Sigmoid colon (tissue), 7 donors: ENCODE data around the gene RPN2. TPM values are rescaled to one million over a fixed set of nuclear protein-coding genes. Genes with fewer than 3 reads are reported as not detected.

Experiments
- DNase-seq: peaks from one replicate; pipeline ENCODE4 v3.0.0-alpha.2; 2019
- H3K27ac ChIP-seq, 4 donors: fragments of 200-600 bp; sonication (generic); one replicate each; pipeline ENCODE4 v1.5.1; 2016 to 2019; ENCODE audit warnings: mild to moderate bottlenecking in 1 of 4
- H3K27me3 ChIP-seq, 3 donors: fragments of 200-600 bp; sonication (generic); one replicate each; pipeline ENCODE4 v1.5.1; 2019; ENCODE audit warnings: mild to moderate bottlenecking in 1 of 3
- H3K36me3 ChIP-seq, 4 donors: fragments of 200-600 bp; sonication (generic); one replicate each; pipeline ENCODE4 v1.5.1; 2016 to 2019
- H3K4me1 ChIP-seq, 4 donors: fragments of 200-600 bp; sonication (generic); one replicate each; pipeline ENCODE4 v1.5.1; 2017 to 2019
- H3K4me3 ChIP-seq, 4 donors: fragments of 200-600 bp; sonication (generic); one replicate each; pipeline ENCODE4 v1.5.1; 2017 to 2019; ENCODE audit warnings: mild to moderate bottlenecking in 2 of 4, moderate library complexity in 1 of 4
- H3K9me3 ChIP-seq, 4 donors: fragments of 200-600 bp in 3 of 4; sonication (generic) in 3 of 4; one replicate each; pipeline versions ENCODE4 v1.5.1 to v1.6.1; 2013 to 2019
- POLR2AphosphoS5 ChIP-seq, 4 donors: sonication (generic); formaldehyde crosslinking; IDR thresholded peaks; one replicate each; pipeline ENCODE4 v1.6.1; 2017; ENCODE audit warnings: antibody characterized with exemption in 4 of 4
- WGBS, 2 donors: extraction: QIAGEN DNeasy Blood & Tissue Kit; methylation state at CpG; one replicate each; pipeline ENCODE4 v1.1.7; 2013; 5-methylcytosine and 5-hydroxymethylcytosine counted together
- intact Hi-C: fragments of 100-400 bp; cut with DNase I; formaldehyde crosslinking; loops from one replicate; pipeline ENCODE4 v1.15.1; 2023
- polyA plus RNA-seq, 3 donors: library from polyadenylated mRNA; stranded (reverse); fragments of 200-250 nt; gene quantifications; one replicate each; pipeline ENCODE4 v1.2.3, GENCODE V29; 2013
- total RNA-seq, 4 donors: library from RNA; depleted of rRNA; stranded (reverse); fragments of >200 nt; gene quantifications; one replicate each; pipeline ENCODE4 v1.1.0, GENCODE V29; 2016
- donor health status: healthy with polysubstance abuse.
- donor health status: Bipolar disorder and iron deficiency.
- donor health status: healthy.

The RPN2 gene
- total and polyA plus RNA-seq, 7 donors = 21.6 to 142 (median 72.8) TPM

DNA sequence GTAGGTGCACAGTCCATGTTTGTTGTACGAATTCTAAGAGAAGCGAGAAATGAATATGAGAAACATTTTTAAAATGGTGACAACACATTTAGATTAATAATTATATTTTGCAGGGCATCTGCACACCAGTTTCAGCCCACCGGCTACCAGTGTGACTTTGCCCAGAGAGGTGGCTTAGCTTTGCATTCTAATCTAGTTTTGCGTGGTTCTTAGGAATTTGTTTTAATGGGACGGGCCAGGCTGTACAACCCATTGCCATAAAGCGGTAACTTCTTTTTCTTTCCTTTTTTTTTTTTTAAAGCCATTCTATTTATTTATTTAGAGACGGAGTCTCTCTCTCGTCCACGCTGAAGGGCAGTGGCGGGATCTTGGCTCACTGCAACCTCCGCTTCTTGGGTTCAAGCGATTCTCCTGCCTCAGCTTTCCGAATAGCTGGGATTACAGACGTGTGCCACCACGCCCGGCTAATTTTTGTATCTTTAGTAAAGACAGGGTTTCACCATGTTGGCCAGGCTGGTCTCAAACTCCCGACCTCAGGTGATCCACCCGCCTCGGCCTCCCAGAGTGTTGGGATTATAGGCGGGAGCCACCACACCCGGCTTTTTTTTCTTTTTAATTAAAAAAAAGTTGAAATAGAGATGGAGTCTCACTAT is 111.2 kb downstream of the RPN2 start:
- H3K4me3 ChIP-seq = peak overlapping the region; percentile 90 to 97 (median 93)
- intact Hi-C loops = no loop called here
- no peaks in the 10 kb centered on the region for H3K9me3 ChIP-seq
- H3K4me1 ChIP-seq = peaks cover 0 to 40% (median 30%) of the 10 kb centered on the region in 4 donors
- H3K27me3 ChIP-seq = no peaks in the 10 kb centered on the region
- TF ChIP-seq POLR2AphosphoS5 (IDR thresholded peaks at IDR 0.05) = no peak
- H3K27ac ChIP-seq = peak overlapping the region; percentile 92 to 98 (median 98)
- 17 to 60% methylated on average over 21 of the region's 21 CpGs for WGBS, 2 donors
- no peak for DNase-seq
- peaks cover 0 to 14% (median 0%) of the 10 kb centered on the region in 4 donors for H3K36me3 ChIP-seq

Other genes with a start within 250 kb of the RPN2 start
- gene SAMHD1, start 227.6 kb upstream of the RPN2 start, total RNA-seq = 100 to 1,000 TPM in 3 of 4 donors, 10 to 100 TPM in 1; 89.6 to 179 (median 146) TPM
- 10 to 100 TPM; 27.0 to 67.4 (median 49.2) TPM for gene SAMHD1, start 227.6 kb upstream of the RPN2 start, polyA plus RNA-seq
- 1 to 10 TPM; 3.1 to 7.9 (median 4.8) TPM for gene RBL1, start 83.3 kb upstream of the RPN2 start, total RNA-seq
- gene RBL1, start 83.3 kb upstream of the RPN2 start, polyA plus RNA-seq = 1 to 10 TPM in 1 of 3 donors, under 1 TPM in 2; 0.60 to 3.6 (median 0.92) TPM
- gene MROH8, start 218 bp downstream of the RPN2 start, total RNA-seq = 10 to 100 TPM in 1 of 4 donors, 1 to 10 TPM in 3; 1.8 to 11.1 (median 5.1) TPM
- gene MROH8, start 218 bp downstream of the RPN2 start, polyA plus RNA-seq = 1 to 10 TPM in 2 of 3 donors, under 1 TPM in 1; 0.46 to 2.4 (median 1.0) TPM
- gene GHRH, start 82.5 kb downstream of the RPN2 start, total RNA-seq = not detected
- gene GHRH, start 82.5 kb downstream of the RPN2 start, polyA plus RNA-seq = not detected
- 10 to 100 TPM; 30.4 to 68.5 (median 58.2) TPM for gene MANBAL, start 110.3 kb downstream of the RPN2 start, total RNA-seq
- gene MANBAL, start 110.3 kb downstream of the RPN2 start, polyA plus RNA-seq = 10 to 100 TPM; 34.2 to 57.1 (median 42.0) TPM
- 10 to 100 TPM; 28.1 to 52.3 (median 40.0) TPM for gene SRC, start 166.8 kb downstream of the RPN2 start, total RNA-seq
- 10 to 100 TPM; 64.3 to 91.8 (median 79.1) TPM for gene SRC, start 166.8 kb downstream of the RPN2 start, polyA plus RNA-seq